D721Med (cell line): ENCODE measurements around the gene SYNE2.

Experiments used
- DNase-seq: peaks from one replicate; pipeline ENCODE4 v3.0.0; 2011; ENCODE audit warnings: low spot score; ENCODE audit not compliant: insufficient read length
- FAIRE-seq: peaks from 2 replicates; lab custom pipeline; 2011; peaks lifted over from hg19 to GRCh38; lab: Jason Lieb, UNC
- CTCF ChIP-seq: IDR thresholded peaks from 2 replicates; pipeline ENCODE4 v1.5.1; 2012; ENCODE audit warnings: mild to moderate bottlenecking, control low read depth; ENCODE audit not compliant: insufficient read depth; ENCODE audit errors: missing control alignments

The SYNE2 gene

GRCh38 chr14:63902375-63902976, 49.7 kb downstream of the SYNE2 start:
- TF ChIP-seq CTCF = no peak
- no peak for FAIRE-seq
- DNase-seq = no peak

GRCh38 chr14:63904724-63905123, 51.9 kb downstream of the SYNE2 start:
- DNase-seq (no peak), FAIRE-seq (no peak)
- no peak for TF ChIP-seq CTCF

GRCh38 chr14:63905370-63905769, 52.6 kb downstream of the SYNE2 start:
- FAIRE-seq (peak; percentile 51), DNase-seq (no peak)
- no peak for TF ChIP-seq CTCF

GRCh38 chr14:63908667-63909264, 56.0 kb downstream of the SYNE2 start:
- no peak for TF ChIP-seq CTCF
- FAIRE-seq (no peak), DNase-seq (no peak)

DNA sequence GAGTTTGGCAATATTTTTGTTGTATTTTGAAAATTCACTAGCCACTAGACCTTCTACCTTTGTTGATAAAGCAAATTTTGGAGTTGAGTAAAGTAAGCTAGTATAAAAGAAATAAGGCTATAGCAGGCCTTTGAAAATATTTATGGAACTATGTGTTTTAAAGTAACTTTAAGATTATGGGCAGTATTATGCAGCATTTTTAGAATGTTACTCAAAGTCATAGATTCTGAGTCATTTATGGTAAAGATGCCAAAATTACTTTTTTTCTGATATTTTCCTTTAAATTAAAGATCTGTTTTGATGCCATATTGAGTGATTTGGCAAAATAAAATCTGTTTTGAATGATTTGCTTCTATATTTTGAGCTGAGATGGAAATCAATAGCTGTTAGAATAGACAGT, 57.2 kb downstream of the SYNE2 start:
- no peak for FAIRE-seq
- no peak for DNase-seq
- no peak for TF ChIP-seq CTCF

DNA sequence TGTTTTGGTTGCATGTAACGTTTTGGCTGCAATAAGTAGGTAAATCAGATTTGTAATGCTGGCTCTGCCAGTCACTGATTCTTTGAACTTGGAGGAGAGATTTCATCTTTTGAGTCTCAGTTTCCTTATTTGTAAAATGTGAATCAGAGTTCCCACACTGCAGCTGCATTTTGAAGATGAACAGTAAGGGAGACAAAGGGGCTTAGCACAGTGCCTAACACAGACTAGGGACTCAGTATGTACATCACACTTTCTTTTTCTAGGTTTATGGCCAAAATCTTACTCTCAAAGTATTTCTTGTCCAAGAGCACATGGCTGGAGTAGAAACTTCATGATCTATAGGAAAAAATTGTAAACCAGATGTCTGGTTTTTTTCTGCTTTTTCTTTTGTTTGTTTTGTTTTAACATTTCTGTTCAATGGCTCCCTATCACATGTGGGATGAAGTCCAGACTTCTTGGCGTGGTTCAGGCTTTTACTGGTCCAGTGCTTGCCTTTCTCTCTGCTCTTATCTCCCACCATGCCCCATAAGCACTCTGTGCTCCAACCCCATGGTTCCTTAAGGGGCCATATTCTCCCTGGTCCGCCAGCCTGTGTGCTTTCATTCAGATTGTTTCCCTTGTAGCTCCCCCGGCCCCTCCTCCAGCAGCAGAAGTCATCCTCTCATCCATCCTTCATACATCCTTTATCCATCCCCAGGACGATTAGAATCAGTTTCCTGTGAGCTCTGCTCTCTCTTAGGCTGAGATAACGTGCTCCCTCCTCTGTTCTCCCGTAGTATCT, 58.0 kb downstream of the SYNE2 start:
- no peak for TF ChIP-seq CTCF
- no peak for FAIRE-seq

More for the DNA sequence above, 58.0 kb downstream of the SYNE2 start:
- DNase-seq = no peak
